ENCODE data around the gene ATP6V1A.

Gene ATP6V1A

DNA sequence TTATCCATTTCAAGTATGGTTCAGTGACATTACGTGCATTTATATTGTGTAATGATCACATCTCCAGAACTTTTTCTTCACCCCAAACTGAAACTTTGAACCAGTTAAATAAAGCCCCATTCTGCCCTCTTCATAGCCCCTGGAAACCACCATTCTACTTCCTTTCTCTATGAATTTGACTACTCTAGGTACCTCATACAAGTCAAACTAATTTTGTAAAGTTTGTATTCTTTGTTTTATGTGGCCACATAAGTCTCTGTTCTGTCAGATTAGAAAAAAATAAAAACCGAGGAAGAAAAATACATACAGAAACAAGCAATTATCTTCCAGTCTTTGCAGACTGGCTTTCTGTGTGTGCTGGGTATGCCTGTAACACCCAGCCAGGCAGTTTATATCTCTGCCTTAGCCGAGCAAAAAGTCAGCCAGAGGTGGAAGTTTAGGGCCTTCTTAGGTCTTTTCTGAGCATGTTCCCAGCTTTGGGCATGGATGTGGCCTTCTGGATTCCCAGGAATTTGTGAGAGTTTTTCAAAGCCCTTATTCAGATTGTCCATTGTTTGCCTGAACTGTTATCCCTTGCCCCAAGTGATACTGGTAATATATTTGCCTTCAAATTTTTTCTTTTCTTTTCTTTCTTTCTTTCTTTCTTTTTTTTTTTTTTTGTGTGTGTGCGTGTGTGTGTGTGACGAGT is 85.8 kb downstream of the ATP6V1A start:
- H3K9me3 ChIP-seq (ENCODE audit: control insufficient read depth, low read length) = no peaks in the 10 kb centered on the region
- no peak overlapping the region for H3K9ac ChIP-seq
- no peaks in the 10 kb centered on the region for H3K4me1 ChIP-seq
- no peaks in the 10 kb centered on the region for H3K79me2 ChIP-seq
- no peaks in the 10 kb centered on the region for H3K36me3 ChIP-seq (ENCODE audit: control insufficient read depth, insufficient read depth, low read length)
- TF ChIP-seq, protein P1, sequence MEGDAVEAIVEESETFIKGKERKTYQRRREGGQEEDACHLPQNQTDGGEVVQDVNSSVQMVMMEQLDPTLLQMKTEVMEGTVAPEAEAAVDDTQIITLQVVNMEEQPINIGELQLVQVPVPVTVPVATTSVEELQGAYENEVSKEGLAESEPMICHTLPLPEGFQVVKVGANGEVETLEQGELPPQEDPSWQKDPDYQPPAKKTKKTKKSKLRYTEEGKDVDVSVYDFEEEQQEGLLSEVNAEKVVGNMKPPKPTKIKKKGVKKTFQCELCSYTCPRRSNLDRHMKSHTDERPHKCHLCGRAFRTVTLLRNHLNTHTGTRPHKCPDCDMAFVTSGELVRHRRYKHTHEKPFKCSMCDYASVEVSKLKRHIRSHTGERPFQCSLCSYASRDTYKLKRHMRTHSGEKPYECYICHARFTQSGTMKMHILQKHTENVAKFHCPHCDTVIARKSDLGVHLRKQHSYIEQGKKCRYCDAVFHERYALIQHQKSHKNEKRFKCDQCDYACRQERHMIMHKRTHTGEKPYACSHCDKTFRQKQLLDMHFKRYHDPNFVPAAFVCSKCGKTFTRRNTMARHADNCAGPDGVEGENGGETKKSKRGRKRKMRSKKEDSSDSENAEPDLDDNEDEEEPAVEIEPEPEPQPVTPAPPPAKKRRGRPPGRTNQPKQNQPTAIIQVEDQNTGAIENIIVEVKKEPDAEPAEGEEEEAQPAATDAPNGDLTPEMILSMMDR (IDR thresholded peaks at IDR 0.05) = no peak
- H2AFZ ChIP-seq = no peak overlapping the region
- H3K27ac ChIP-seq = no peak overlapping the region
- no peak overlapping the region for H3K4me2 ChIP-seq (ENCODE audit: low read length)
- no peak overlapping the region for H3K4me3 ChIP-seq (ENCODE audit: low read depth, low read length)
- no peaks in the 10 kb centered on the region for H3K27me3 ChIP-seq (ENCODE audit: control insufficient read depth, insufficient read depth, low read length)

- Histone ChIP-seq H3K36me3 (ENCODE audit: control insufficient read depth, insufficient read depth, low read length) (no peaks in the 10 kb centered on the region), H3K27ac (no peak overlapping the region), H3K9me3 (ENCODE audit: control insufficient read depth, low read length) (no peaks in the 10 kb centered on the region), H3K79me2 (no peaks in the 10 kb centered on the region), H3K4me1 (no peaks in the 10 kb centered on the region), H3K9ac (no peak overlapping the region), H2AFZ (peak overlapping the region; percentile 21), H3K27me3 (ENCODE audit: control insufficient read depth, insufficient read depth, low read length) (no peaks in the 10 kb centered on the region), H3K4me3 (ENCODE audit: low read depth, low read length) (no peak overlapping the region), H3K4me2 (ENCODE audit: low read length) (no peak overlapping the region)
- TF ChIP-seq, protein P1 (IDR thresholded peaks at IDR 0.05) = no peak
Measured at GRCh38 chr3:113834983-113835382, 88.1 kb downstream of the ATP6V1A start.

DNA sequence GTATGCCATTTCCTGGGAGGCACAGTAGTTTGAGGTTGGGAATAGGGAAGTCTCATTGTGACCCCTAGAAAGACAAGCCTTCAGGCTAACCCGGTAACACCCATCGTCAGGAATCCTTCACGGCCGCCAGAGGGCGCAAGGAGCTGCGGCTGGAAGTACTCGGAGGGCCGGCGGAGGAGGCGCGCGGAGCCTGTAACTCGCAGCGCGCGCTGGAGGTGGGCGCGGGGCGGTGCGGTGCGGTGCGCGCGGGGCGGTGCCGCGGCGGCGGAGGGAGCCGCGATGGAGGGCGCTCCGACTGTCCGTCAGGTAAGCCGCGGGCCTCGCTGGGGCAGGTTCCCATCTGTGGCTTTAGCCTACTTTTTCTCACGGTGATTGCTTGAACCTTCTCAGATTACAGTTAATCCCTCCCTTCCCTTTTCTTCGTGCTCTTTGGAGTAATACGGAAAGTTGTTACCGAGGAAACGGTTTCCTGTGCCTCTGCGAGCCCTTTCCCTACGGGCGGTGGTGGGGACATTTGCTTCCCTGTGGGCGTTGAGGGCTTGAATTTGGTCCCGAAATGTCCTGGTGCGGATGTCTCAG is 91.9 kb downstream of the ATP6V1A start, which contains the start of gene GRAMD1C:
Gene GRAMD1C, plus strand, starts transcription at position 158 of the 579 bp plus-strand sequence. Its CDS starts 122 bp downstream, at position 280.
- no peak within 1 kb of the TSS for H3K9ac ChIP-seq
- H3K27ac ChIP-seq = peak within 1 kb of the TSS; percentile 46

GRCh38 chr3:113839551-113839950 is 92.7 kb downstream of the ATP6V1A start:
- H3K4me2 ChIP-seq (ENCODE audit: low read length) = peak overlapping the region; percentile 93
- no peaks in the 10 kb centered on the region for H3K79me2 ChIP-seq
- no peaks in the 10 kb centered on the region for H3K36me3 ChIP-seq (ENCODE audit: control insufficient read depth, insufficient read depth, low read length)
- no peak overlapping the region for H3K9ac ChIP-seq
- no peaks in the 10 kb centered on the region for H3K27me3 ChIP-seq (ENCODE audit: control insufficient read depth, insufficient read depth, low read length)
- H3K9me3 ChIP-seq (ENCODE audit: control insufficient read depth, low read length) = no peaks in the 10 kb centered on the region
- H3K4me3 ChIP-seq (ENCODE audit: low read depth, low read length) = peak overlapping the region; percentile 55
- no peaks in the 10 kb centered on the region for H3K4me1 ChIP-seq
- TF ChIP-seq, protein P1 (IDR thresholded peaks at IDR 0.05) = no peak
- peak overlapping the region; percentile 95 for H2AFZ ChIP-seq
- peak overlapping the region; percentile 46 for H3K27ac ChIP-seq

More for the DNA sequence above, 91.9 kb downstream of the ATP6V1A start, which contains the start of gene GRAMD1C:
- TF ChIP-seq, protein P1 (IDR thresholded peaks at IDR 0.05) = peak; percentile 90
- no peaks in the 10 kb centered on the region for H3K79me2 ChIP-seq
- H3K9me3 ChIP-seq (ENCODE audit: control insufficient read depth, low read length) = no peaks in the 10 kb centered on the region
- peak within 1 kb of the TSS; percentile 95 for H2AFZ ChIP-seq
- peak within 1 kb of the TSS; percentile 93 for H3K4me2 ChIP-seq (ENCODE audit: low read length)
- no peaks in the 10 kb centered on the region for H3K36me3 ChIP-seq (ENCODE audit: control insufficient read depth, insufficient read depth, low read length)
- H3K27me3 ChIP-seq (ENCODE audit: control insufficient read depth, insufficient read depth, low read length) = no peaks in the 10 kb centered on the region
- H3K4me3 ChIP-seq (ENCODE audit: low read depth, low read length) = peak within 1 kb of the TSS; percentile 55
- H3K4me1 ChIP-seq = no peaks in the 10 kb centered on the region
